Measurements from ENCODE around the gene TRIM67.
"Not testable (repeated sequence)": the region's sequence is repeated elsewhere in the genome, so short reads cannot be mapped to it uniquely, and the experiment has no call there.

Gene TRIM67

GRCh38 chr1:231161667-231162296, at the start of gene TRIM67:
Gene TRIM67, plus strand, starts transcription at chr1:231162058. Its CDS starts 912 bp downstream, at chr1:231162970.
- no peak for DNase-seq (ENCODE audit: low read depth, low spot score)

- no peak for DNase-seq (ENCODE audit: low read depth, low spot score)
These were observed 45.1 kb upstream of the TRIM67 start for GRCh38 chr1:231116738-231117137.

GRCh38 chr1:231118704-231119453, 43.0 kb upstream of the TRIM67 start:
- no peak for DNase-seq (ENCODE audit: low read depth, low spot score)

GRCh38 chr1:231121533-231121932, 40.3 kb upstream of the TRIM67 start:
- DNase-seq (ENCODE audit: low read depth, low spot score): no peak

- no peak for DNase-seq (ENCODE audit: low read depth, low spot score)
These were observed 39.7 kb upstream of the TRIM67 start for GRCh38 chr1:231122143-231122542.

GRCh38 chr1:231124746-231125145, 37.1 kb upstream of the TRIM67 start:
- DNase-seq (ENCODE audit: low read depth, low spot score): no peak

GRCh38 chr1:231125972-231126580, 35.8 kb upstream of the TRIM67 start:
- DNase-seq (ENCODE audit: low read depth, low spot score): no peak

- DNase-seq (ENCODE audit: low read depth, low spot score): not testable (repeated sequence)
These were observed 34.8 kb upstream of the TRIM67 start for GRCh38 chr1:231127106-231127505.

GRCh38 chr1:231128471-231128870, 33.4 kb upstream of the TRIM67 start:
- DNase-seq (ENCODE audit: low read depth, low spot score): not testable (repeated sequence)

GRCh38 chr1:231130544-231130943, 31.3 kb upstream of the TRIM67 start:
- DNase-seq (ENCODE audit: low read depth, low spot score): no peak

GRCh38 chr1:231132591-231132990, 29.3 kb upstream of the TRIM67 start:
- not testable (repeated sequence) for DNase-seq (ENCODE audit: low read depth, low spot score)

GRCh38 chr1:231134624-231135023, 27.2 kb upstream of the TRIM67 start:
- no peak for DNase-seq (ENCODE audit: low read depth, low spot score)

GRCh38 chr1:231138236-231138635, 23.6 kb upstream of the TRIM67 start:
- DNase-seq (ENCODE audit: low read depth, low spot score): no peak

GRCh38 chr1:231139125-231139649, 22.7 kb upstream of the TRIM67 start:
- DNase-seq (ENCODE audit: low read depth, low spot score): no peak

GRCh38 chr1:231139659-231140654, 21.9 kb upstream of the TRIM67 start:
- DNase-seq (ENCODE audit: low read depth, low spot score): no peak

- no peak for DNase-seq (ENCODE audit: low read depth, low spot score)
These were observed 17.3 kb upstream of the TRIM67 start for GRCh38 chr1:231144416-231145193.

GRCh38 chr1:231147896-231148295, 14.0 kb upstream of the TRIM67 start:
- DNase-seq (ENCODE audit: low read depth, low spot score): no peak

GRCh38 chr1:231151811-231152210, 10.0 kb upstream of the TRIM67 start:
- no peak for DNase-seq (ENCODE audit: low read depth, low spot score)

GRCh38 chr1:231153726-231154125, 8.1 kb upstream of the TRIM67 start:
- DNase-seq (ENCODE audit: low read depth, low spot score): no peak

GRCh38 chr1:231155808-231156207, 6.0 kb upstream of the TRIM67 start:
- DNase-seq (ENCODE audit: low read depth, low spot score): no peak

GRCh38 chr1:231157311-231157710, 4.5 kb upstream of the TRIM67 start:
- DNase-seq (ENCODE audit: low read depth, low spot score): no peak

Data from activated CD4-positive, CD25-positive, alpha-beta regulatory T cell treated with anti-CD3 and anti-CD28 coated beads, Interleukin-2, amount 50 U/mL, for 16 hours (primary cell).